ENCODE measurements around the gene TMEM151A.

GRCh38 chr11:66335531-66336233 is 44.0 kb downstream of the TMEM151A start:
- TF ChIP-seq CTCF (IDR thresholded peaks at IDR 0.05 in 4 of 5, conservative IDR thresholded peaks at IDR 0.05 in 1 of 5) = no peak
- no peak for TF ChIP-seq POLR2A (IDR thresholded peaks at IDR 0.05)

Measured in gastrocnemius medialis (tissue), 4 donors.